ENCODE results near the gene DAP. TPM values are rescaled to one million over a fixed set of nuclear protein-coding genes. Genes with fewer than 3 reads are reported as not detected.

The DAP gene
- total RNA-seq, 1 experiment from 2014 or later: 138 TPM

DNA sequence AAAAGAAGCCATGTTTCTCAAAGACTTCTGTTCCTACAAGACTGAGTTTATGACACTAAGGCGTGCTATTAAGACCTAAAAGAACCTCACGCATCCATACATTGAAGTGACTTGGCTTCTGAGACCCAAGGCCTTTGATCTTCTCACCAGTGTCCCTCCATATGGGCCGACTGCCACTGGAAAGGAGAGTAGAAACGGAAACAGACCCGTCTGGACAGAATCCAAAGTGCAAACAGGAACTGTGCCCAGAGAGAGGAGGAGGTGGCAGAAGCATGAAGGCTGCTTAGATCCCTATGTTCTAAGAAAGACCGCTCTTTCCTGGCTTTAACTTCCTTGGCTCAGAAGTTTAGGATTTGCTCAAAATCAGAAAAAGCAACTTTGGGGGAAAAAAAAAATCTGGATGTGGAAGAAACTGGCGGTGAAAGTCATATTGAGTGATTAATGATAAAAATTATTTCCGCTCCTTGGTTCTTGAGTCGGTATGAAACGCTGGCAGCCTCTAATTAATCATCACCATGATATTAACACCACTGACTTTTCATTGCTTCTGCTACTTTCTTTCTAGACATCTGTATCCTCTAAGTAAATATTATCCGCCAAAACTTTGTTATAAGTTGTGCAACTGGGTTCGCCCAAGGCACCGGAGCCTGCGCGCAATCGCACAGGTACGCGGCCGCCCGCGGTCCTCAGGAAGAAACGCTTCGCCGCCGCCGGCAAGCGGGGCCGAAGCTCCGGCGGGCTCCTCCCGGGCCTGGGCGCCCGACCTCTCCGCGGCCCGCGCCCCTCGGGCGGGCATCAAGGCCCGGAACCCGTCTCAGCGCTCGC is 726 bp downstream of the DAP start:
- H3K27ac Mint-ChIP-seq (ENCODE audit: unreplicated experiment): peak overlapping the region; percentile 99
- DNase-seq: peak; percentile 46

DNA sequence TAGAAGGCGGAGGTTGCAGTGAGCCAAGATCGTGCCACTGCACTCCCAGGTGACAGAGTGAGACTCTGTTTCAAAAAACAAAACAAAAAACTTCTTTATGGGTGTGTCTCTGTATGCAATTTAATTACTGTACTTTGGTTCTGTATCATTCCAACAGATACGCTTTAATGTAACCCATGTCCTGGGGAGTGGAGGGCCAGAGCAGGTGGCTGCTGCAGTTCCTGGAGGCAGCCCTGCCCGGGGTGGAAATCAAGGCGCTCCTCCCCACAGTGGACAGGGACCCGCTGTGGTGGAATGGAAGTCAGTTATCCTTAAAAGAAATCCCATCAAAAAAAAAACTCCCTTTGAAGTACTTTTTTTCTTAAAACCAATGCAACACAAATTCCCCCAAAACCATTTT is 1.9 kb downstream of the DAP start:
- peak overlapping the region; percentile 97 for H3K4me3 Mint-ChIP-seq (ENCODE audit: low read depth, unreplicated experiment)
- DNase-seq: no peak
- CTCF ChIA-PET: no interaction called here
- intact Hi-C loops (cut with micrococcal nuclease; ENCODE audit: unreplicated experiment): no loop called here
- peaks cover 26% of the 10 kb centered on the region for H3K4me1 Mint-ChIP-seq (ENCODE audit: low read depth, unreplicated experiment)
- TF ChIP-seq, protein P1, sequence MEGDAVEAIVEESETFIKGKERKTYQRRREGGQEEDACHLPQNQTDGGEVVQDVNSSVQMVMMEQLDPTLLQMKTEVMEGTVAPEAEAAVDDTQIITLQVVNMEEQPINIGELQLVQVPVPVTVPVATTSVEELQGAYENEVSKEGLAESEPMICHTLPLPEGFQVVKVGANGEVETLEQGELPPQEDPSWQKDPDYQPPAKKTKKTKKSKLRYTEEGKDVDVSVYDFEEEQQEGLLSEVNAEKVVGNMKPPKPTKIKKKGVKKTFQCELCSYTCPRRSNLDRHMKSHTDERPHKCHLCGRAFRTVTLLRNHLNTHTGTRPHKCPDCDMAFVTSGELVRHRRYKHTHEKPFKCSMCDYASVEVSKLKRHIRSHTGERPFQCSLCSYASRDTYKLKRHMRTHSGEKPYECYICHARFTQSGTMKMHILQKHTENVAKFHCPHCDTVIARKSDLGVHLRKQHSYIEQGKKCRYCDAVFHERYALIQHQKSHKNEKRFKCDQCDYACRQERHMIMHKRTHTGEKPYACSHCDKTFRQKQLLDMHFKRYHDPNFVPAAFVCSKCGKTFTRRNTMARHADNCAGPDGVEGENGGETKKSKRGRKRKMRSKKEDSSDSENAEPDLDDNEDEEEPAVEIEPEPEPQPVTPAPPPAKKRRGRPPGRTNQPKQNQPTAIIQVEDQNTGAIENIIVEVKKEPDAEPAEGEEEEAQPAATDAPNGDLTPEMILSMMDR (IDR thresholded peaks at IDR 0.05; ENCODE audit: unreplicated experiment): no peak
- no peaks in the 10 kb centered on the region for H3K27me3 Mint-ChIP-seq (ENCODE audit: unreplicated experiment)
- no TSS peak for BruUV-seq (replicated peaks)
- no peaks in the 10 kb centered on the region for H3K9me3 Mint-ChIP-seq (ENCODE audit: low read depth, unreplicated experiment)
- peaks cover 54% of the 10 kb centered on the region for H3K36me3 Mint-ChIP-seq (ENCODE audit: insufficient read depth, unreplicated experiment)
- no peak overlapping the region for H3K27ac Mint-ChIP-seq (ENCODE audit: unreplicated experiment)

More for the DNA sequence above, 726 bp downstream of the DAP start:
- Mint-ChIP-seq H3K9me3 (ENCODE audit: low read depth, unreplicated experiment) (no peaks in the 10 kb centered on the region), H3K4me1 (ENCODE audit: low read depth, unreplicated experiment) (peaks cover 21% of the 10 kb centered on the region), H3K4me3 (ENCODE audit: low read depth, unreplicated experiment) (peak overlapping the region; percentile 97), H3K27me3 (ENCODE audit: unreplicated experiment) (peaks cover 3% of the 10 kb centered on the region), H3K36me3 (ENCODE audit: insufficient read depth, unreplicated experiment) (peaks cover 54% of the 10 kb centered on the region)
- BruUV-seq (replicated peaks): TSS peak; percentile 64
- TF ChIP-seq, protein P1 (IDR thresholded peaks at IDR 0.05; ENCODE audit: unreplicated experiment): no peak
- CTCF ChIA-PET: interaction anchor here (1.2 kb wide), 1 partner anchor 35 kb away, joined by 5 read pairs; no protein-coding TSS in a partner anchor
- intact Hi-C loops (cut with micrococcal nuclease; ENCODE audit: unreplicated experiment): loop anchor here (2.0 to 5.0 kb wide), 2 partner anchors 36 to 58 kb away; no protein-coding TSS in a partner anchor

DNA sequence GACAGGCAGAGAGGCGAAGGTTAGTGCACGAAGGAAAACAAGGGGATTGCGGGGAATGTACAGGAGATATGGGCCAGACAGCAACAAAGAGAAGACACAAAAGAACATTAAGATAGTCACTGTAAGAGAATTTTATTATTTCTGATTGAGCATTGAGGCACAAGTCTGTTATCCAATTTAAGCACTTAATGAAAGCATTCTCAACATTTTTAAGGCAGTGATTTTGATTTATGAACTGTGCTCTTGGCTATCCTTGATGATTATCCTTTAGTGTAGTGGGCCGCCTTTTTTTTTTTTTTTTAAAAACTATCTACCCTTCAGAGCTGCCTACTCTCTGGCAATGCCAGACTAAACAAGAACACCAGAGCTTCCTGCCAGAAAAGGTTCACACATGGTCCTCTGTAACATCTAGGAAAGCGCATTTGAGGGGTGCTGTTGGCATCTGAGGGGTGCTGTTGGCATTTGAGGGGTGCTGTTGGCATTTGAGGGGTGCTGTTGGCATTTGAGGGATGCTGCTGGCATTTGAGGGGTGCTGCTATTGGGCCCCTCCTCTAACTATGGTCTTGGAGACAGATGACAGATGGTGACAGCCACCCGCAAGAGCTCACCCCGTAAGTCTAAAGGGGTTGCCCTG is 3.0 kb downstream of the DAP start:
- H3K4me1 Mint-ChIP-seq (ENCODE audit: low read depth, unreplicated experiment): peaks cover 33% of the 10 kb centered on the region

DNA sequence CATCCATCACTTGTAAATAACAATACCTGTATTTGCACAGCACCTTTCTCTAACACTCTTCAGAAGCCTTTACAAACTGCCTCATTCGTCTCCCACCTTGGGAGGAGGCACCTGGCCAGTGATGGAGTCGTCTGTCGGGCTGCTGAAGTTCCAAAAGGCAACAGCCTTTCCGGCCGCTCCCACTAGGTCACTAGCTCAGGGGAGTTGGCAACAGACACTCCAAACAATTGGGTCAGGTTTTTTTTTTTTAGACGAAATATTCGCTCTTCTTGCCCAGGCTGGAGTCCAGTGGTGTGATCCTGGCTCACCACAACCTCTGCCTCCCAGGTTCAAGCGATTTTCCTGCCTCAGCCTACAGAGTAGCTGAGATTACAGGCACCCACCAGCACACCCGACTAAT is 4.0 kb downstream of the DAP start:
- Mint-ChIP-seq H3K9me3 (ENCODE audit: low read depth, unreplicated experiment) (no peaks in the 10 kb centered on the region), H3K4me3 (ENCODE audit: low read depth, unreplicated experiment) (no peak overlapping the region), H3K36me3 (ENCODE audit: insufficient read depth, unreplicated experiment) (peaks cover 51% of the 10 kb centered on the region), H3K4me1 (ENCODE audit: low read depth, unreplicated experiment) (peaks cover 23% of the 10 kb centered on the region), H3K27me3 (ENCODE audit: unreplicated experiment) (no peaks in the 10 kb centered on the region), H3K27ac (ENCODE audit: unreplicated experiment) (no peak overlapping the region)
- BruUV-seq (replicated peaks): no TSS peak
- TF ChIP-seq, protein P1 (IDR thresholded peaks at IDR 0.05; ENCODE audit: unreplicated experiment): no peak
- CTCF ChIA-PET: no interaction called here
- intact Hi-C loops (cut with micrococcal nuclease; ENCODE audit: unreplicated experiment): no loop called here
- DNase-seq: no peak

More for the DNA sequence above, 3.0 kb downstream of the DAP start:
- CTCF ChIA-PET: interaction anchor here (0.6 kb wide), 1 partner anchor 353 kb away, joined by 5 read pairs; no protein-coding TSS in a partner anchor
- H3K36me3 Mint-ChIP-seq (ENCODE audit: insufficient read depth, unreplicated experiment): peaks cover 54% of the 10 kb centered on the region
- TF ChIP-seq, protein P1 (IDR thresholded peaks at IDR 0.05; ENCODE audit: unreplicated experiment): no peak
- no peak overlapping the region for H3K27ac Mint-ChIP-seq (ENCODE audit: unreplicated experiment)
- H3K9me3 Mint-ChIP-seq (ENCODE audit: low read depth, unreplicated experiment): no peaks in the 10 kb centered on the region
- no peak overlapping the region for H3K4me3 Mint-ChIP-seq (ENCODE audit: low read depth, unreplicated experiment)
- DNase-seq: no peak
- H3K27me3 Mint-ChIP-seq (ENCODE audit: unreplicated experiment): no peaks in the 10 kb centered on the region
- intact Hi-C loops (cut with micrococcal nuclease; ENCODE audit: unreplicated experiment): no loop called here
- BruUV-seq (replicated peaks): no TSS peak

Measured in Calu3 (cell line).